Activated CD4-positive, CD25-positive, alpha-beta regulatory T cell treated with anti-CD3 and anti-CD28 coated beads, Interleukin-2, amount 50 U/mL, for 72 hours (primary cell): ENCODE results near the gene GSK3B.

Experiments
- DNase-seq: peaks from one replicate; pipeline ENCODE4 v3.0.0; 2021

The GSK3B gene

DNA sequence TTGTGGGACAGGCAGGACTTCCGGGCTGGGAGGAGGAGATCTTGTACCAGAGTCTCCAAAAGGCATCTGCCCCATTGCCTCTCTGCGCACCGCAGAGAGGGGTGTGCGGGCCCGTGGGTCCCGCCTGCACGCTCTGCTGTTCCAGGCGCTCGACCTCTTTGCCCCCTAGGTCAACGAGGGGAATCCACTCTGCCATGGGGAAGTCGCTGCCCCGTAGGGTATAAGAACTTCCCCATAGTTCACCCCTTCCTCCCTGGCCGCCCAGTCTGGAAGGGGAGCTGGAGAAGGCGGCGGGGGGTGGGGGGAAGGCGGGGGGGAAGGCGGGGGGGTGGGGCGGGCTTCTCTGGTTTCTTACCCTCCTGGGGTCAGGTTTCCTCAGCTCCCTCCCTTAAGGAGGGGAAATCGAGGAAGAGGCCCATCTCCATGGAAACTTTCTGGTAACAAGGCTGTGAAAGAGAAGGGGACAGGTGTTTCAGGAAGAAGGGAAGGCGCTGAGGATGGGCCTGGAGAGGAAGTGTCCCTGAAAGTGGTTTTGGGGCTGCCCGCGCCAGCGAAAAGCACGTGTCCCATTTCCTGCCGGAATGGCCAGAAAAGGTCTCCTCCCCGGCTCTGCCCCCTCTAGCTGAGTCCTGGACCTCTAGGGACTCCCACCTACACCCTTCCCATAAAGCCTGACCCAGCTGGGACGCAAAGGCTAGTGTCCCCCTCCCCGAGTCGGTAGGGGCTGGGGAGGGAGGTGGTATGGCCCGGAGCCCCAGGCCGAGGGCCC is 284.8 kb downstream of the GSK3B start:
- peak; percentile 37 for DNase-seq

DNA sequence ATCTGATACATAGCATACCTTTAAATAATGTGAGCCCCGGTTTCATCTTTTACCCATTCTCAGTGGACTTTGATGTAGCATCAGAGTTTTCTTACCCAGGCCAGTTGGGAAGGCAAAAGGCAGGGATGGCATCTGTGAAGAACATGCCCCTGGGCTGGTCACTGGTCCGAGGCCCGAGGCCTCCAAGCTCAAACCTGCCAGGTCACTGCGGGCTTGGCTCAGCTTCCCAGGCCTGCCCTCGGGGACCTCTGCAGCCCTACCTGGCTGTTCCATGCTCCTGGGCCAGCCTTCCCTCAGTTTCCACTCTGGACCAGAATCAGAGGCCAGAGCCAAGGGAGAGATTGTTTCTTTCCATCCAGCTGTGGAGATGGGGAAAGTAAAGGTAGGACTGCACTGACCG is 285.4 kb downstream of the GSK3B start:
- DNase-seq, result no peak

- no peak for DNase-seq
These were observed 286.0 kb downstream of the GSK3B start for GRCh38 chr3:119808244-119808643.

- DNase-seq, result no peak
These were observed 293.4 kb downstream of the GSK3B start for GRCh38 chr3:119800844-119801243.

GRCh38 chr3:119796785-119797184 is 297.5 kb downstream of the GSK3B start:
- DNase-seq, result no peak

DNA sequence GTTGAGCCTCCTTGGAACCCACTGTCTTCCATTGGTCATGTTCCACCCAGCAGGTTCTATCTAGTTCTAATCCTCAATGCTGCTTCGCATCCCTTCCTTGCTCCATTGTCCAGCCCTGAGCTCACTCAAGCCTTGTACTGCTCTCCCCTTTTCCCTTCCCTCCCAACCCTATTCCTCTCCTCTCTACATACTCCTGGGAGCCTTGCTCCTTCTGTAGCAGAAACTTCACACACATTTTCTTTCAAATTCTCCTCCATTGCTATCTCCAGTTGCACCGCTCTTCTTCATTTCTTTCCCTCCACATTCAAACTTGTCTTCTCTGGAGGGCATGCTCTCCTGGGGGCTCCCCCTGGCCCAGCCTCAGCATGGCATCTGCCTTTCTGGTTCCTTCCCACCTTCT is 297.9 kb downstream of the GSK3B start:
- no peak for DNase-seq

DNA sequence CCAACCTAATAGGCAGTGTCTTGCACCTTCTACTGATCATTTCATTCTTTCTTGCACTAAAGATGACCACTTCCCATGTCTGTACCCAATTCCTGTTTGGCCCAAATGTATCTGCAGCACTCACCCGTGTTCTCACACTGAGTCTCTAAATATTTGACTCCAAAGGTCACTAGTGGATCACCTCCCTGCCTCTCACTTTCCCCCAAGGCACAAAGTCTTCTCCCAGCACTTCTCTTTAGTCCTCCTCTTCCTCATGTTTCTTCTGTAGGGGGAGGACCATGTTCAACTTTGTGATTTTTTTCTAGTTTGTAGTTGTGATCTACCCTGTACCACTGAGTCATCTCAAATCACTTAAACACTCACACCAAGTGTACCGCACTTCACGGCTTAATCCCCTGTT is 298.4 kb downstream of the GSK3B start:
- no peak for DNase-seq

DNA sequence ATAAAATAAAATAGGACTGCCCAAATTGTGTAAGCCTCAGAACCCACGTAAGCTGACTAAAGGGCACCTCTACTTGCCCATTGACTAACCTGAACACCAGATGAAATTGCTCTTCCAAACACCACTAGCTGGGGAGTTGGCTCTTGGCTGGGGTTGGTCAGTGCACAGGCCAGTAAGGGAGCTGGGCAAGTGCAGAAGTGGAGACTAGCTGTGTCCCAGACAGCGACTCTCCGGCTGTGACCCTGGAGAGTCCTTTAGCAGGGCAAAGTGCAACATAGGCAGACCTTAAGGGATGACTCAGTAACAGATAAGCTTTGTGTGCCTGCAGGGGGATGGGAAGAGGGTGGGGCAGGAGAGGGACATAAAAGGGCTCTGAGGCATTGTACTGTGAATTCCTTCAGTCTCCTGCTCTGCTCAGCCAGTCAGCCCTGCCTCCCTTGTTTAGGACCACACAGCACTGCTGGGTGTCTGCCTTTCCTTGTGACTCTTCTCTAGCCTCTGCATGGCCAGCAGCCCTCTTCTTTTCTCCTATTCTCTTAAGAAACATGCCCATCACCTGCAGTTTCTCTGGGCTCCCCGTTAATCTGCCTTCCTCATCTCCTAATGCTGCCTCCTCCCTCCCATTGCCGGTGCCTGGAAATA is 299.2 kb downstream of the GSK3B start:
- DNase-seq, result no peak

DNA sequence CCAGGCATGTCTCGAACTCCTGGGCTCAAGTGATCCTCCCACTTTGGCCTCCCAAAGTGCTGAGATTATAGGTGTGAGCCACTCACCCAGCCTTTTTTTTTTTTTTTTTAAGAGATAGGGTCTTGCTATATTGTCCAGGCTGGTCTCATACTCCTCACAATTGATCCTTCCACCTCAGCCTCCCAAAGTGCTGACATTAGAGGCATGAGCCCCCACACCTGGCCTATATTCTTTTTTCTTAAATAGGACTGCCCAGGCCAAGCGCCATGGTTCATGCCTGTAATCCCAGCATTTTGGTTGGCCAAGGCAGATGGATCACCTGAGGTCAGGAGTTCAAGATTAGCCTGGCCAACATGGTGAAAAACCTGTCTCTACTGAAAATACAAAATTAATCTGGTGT is 299.8 kb downstream of the GSK3B start:
- no peak for DNase-seq

DNA sequence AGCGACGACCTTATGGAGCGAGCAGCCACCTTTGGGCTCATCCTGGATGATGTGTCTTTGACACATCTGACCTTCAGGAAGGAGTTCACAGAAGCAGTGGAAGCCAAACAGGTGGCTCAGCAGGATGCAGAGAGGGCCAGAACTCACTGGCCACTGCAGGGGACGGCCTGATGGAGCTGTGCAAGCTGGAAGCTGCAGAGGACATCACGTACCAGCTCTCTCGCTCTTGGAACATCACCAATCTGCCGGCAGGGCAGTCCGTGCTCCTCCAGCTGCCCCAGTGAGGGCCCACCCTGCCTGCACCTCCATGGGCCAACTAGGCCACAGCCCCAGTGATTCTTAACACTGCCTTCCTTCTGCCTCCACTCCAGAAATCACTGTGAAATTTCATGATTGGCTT is 302.0 kb downstream of the GSK3B start:
- no peak for DNase-seq

DNA sequence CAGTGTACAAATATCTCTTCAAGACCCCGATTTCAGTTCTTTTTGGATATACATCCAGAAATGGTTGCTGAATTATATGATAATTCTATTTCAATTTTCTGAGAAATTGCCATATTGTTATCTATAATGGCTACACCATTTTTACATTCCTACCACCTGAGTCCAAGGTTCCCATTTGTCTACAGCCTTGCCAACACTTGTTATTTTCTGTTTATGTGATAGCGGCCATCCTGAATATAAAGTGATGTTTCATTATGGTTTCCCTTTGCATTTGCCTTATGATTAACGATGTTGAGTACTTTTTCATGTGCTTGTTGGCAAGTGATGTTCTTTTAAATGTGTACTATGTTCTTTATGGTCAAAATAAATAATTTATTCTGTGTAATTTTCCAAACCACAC is 303.9 kb downstream of the GSK3B start:
- no peak for DNase-seq

DNA sequence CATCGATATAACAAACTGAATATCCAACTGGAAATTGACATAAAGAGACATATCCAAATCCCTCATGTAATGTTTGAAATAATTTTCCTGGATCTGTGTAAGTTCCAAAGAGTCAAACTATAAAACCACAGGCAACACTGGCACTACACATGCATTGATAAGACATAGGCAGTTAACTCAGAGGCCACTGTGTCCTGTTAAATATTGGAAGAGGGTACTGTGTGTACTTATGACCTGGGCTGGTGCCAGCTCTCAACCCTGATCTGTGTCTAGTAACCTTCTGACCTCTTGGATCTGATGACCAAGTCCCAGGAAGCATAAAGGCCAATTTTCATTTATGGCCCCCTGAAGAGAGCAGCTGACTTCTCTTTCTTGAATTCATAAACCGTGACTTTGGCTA is 307.8 kb downstream of the GSK3B start:
- DNase-seq, result no peak

DNA sequence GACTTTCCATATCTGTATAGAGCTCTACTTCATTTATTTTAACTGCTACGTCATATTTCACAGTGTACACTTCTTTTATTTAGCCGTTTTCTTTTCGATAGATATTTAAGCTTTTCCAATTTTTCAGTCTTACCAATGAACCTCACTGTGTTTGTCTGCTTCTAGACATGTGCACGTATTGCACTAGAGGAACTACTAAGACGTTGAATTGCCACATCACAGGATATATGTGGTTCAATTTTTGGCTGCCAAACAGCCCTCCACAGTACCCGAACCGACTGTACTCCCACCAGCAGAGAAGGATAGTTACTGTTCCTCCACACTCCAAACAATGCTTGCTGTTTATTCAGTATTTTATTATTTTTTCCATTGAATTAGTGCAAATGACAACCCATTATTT is 310.4 kb downstream of the GSK3B start:
- DNase-seq, result no peak

GRCh38 chr3:119783255-119783654 is 311.0 kb downstream of the GSK3B start:
- DNase-seq, result no peak

- DNase-seq, result no peak
These were observed 311.8 kb downstream of the GSK3B start for GRCh38 chr3:119782460-119782859.

- no peak for DNase-seq
These were observed 312.7 kb downstream of the GSK3B start, which contains the start of gene NR1I2 for GRCh38 chr3:119781330-119782198. Gene NR1I2 (plus strand): TSS chr3:119782101.

DNA sequence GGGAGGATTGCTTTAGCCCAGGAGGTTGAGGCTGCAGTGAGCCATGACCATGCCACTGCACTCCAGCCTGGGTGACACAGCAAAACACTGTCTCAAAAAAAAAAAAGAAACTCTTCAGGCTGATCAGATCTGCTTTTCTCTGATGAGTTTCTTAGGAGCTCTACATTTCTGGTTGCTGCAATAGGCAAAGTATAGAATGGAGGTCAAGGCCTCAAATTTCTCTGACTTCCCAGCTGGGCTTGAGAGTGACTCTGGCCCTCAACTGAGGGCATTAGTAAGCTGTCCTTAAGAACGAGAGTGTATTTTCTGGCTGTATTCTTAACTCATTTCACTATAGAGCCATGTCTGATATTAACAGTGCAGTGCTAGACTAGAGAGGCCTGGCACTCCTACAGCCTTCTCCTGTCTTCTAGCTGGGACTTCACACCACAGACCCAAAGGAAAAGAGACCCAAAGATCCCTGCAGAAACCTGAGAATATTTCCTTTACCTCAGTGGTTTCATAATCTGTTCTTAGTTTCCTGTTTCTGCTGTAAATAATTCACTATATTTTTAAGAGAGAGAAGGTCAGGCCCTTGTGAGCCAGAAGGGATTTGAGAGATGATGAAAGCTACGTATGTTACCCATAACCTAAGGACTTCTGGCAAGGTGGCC is 314.4 kb downstream of the GSK3B start:
- DNase-seq, result no peak

DNA sequence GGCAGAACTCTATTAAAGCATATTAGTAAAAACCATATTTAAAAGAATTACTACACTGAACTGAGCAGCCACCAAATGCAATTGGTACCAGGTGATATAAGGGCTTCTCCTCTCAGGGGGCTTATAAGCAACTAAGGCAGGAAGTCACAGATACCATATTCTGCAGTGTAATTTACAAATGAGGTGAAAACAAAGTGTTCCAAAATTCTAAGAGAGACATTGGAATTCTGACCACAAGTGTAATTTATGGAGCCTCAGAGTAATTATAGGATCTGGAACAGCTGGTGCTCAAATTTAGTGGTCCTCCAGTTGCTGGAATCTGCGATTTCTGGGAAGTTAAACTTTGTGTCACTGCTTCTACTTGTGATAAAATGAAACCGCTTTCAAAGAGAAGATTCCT is 315.4 kb downstream of the GSK3B start:
- no peak for DNase-seq

- no peak for DNase-seq
These were observed 316.1 kb downstream of the GSK3B start for GRCh38 chr3:119778176-119778575.

DNA sequence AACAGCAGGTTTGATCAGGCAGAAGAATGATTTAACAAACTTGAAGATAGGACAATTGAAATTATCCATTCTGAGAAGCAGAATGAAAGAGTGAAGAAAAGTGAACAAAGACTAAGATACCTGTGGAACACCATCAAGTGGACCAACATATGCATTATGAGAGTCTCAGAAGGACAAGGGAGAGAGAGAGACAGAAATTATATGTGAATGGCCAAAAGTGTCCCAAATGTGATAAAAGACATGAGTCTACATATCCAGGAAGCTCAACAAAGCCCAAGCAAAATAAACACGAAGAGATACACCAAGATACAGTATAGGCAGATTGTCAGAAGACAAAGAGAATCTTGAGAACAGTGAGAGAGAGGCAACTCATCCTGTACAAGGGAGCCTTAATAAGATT is 317.9 kb downstream of the GSK3B start:
- DNase-seq, result no peak

GRCh38 chr3:119774444-119774843 is 319.8 kb downstream of the GSK3B start:
- DNase-seq, result no peak
